Measurements from ENCODE around the gene PTPRD. TPM values are rescaled to one million over a fixed set of nuclear protein-coding genes. Genes with fewer than 3 reads are reported as not detected.

Gene PTPRD
- total RNA-seq, 1 experiment from 2014 or later, result not detected

GRCh38 chr9:10144355-10144754 lies 468.4 kb downstream of the PTPRD start:
- H3K9me3 Mint-ChIP-seq (ENCODE audit: unreplicated experiment), result no peaks in the 10 kb centered on the region
- H3K27ac Mint-ChIP-seq (ENCODE audit: low read depth, unreplicated experiment), result no peak overlapping the region
- peaks cover 36% of the 10 kb centered on the region for H3K27me3 Mint-ChIP-seq (ENCODE audit: insufficient read depth, unreplicated experiment)
- CTCF ChIA-PET, result no interaction called here
- H3K36me3 Mint-ChIP-seq (ENCODE audit: insufficient read depth, unreplicated experiment), result no peaks in the 10 kb centered on the region
- H3K4me3 Mint-ChIP-seq (ENCODE audit: unreplicated experiment), result no peak overlapping the region
- BruUV-seq (replicated peaks), result no TSS peak
- no peaks in the 10 kb centered on the region for H3K4me1 Mint-ChIP-seq (ENCODE audit: insufficient read depth, unreplicated experiment)
- no peak for DNase-seq (ENCODE audit: unreplicated experiment)
- intact Hi-C loops (cut with micrococcal nuclease), result no loop called here
- TF ChIP-seq, protein P1, sequence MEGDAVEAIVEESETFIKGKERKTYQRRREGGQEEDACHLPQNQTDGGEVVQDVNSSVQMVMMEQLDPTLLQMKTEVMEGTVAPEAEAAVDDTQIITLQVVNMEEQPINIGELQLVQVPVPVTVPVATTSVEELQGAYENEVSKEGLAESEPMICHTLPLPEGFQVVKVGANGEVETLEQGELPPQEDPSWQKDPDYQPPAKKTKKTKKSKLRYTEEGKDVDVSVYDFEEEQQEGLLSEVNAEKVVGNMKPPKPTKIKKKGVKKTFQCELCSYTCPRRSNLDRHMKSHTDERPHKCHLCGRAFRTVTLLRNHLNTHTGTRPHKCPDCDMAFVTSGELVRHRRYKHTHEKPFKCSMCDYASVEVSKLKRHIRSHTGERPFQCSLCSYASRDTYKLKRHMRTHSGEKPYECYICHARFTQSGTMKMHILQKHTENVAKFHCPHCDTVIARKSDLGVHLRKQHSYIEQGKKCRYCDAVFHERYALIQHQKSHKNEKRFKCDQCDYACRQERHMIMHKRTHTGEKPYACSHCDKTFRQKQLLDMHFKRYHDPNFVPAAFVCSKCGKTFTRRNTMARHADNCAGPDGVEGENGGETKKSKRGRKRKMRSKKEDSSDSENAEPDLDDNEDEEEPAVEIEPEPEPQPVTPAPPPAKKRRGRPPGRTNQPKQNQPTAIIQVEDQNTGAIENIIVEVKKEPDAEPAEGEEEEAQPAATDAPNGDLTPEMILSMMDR (IDR thresholded peaks at IDR 0.05; ENCODE audit: unreplicated experiment), result no peak
- POLR2A ChIA-PET, result no interaction called here

GRCh38 chr9:10135553-10135952 lies 477.2 kb downstream of the PTPRD start:
- H3K9me3 Mint-ChIP-seq (ENCODE audit: unreplicated experiment), result no peaks in the 10 kb centered on the region
- CTCF ChIA-PET, result no interaction called here
- intact Hi-C loops (cut with micrococcal nuclease), result no loop called here
- H3K36me3 Mint-ChIP-seq (ENCODE audit: insufficient read depth, unreplicated experiment), result no peaks in the 10 kb centered on the region
- TF ChIP-seq, protein P1 (IDR thresholded peaks at IDR 0.05; ENCODE audit: unreplicated experiment), result no peak
- no peaks in the 10 kb centered on the region for H3K4me1 Mint-ChIP-seq (ENCODE audit: insufficient read depth, unreplicated experiment)
- H3K4me3 Mint-ChIP-seq (ENCODE audit: unreplicated experiment), result no peak overlapping the region
- peaks cover 56% of the 10 kb centered on the region for H3K27me3 Mint-ChIP-seq (ENCODE audit: insufficient read depth, unreplicated experiment)
- no TSS peak for BruUV-seq (replicated peaks)
- no peak for DNase-seq (ENCODE audit: unreplicated experiment)
- POLR2A ChIA-PET, result interaction anchor here (0.6 kb wide), 1 partner anchor 16 kb away, joined by 3 read pairs; no protein-coding TSS in a partner anchor
- no peak overlapping the region for H3K27ac Mint-ChIP-seq (ENCODE audit: low read depth, unreplicated experiment)

DNA sequence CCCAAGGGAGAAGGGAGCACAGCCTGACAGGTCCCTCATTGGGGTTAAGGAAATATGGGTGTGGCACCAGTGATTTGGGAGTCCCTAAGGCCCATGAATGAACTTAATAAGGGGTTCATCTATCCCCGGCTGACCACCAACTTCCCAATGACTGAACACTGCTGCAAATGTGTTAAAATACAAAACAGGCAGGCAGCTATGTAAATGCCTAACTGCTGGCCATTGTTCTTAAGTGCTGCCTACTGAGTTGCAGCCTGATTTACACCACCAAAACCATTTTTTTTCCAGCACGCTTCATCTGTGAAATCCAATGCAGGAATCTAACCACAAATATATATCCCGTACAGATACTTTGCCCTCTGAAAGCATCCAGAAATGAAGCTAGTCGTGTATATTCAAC lies 478.5 kb downstream of the PTPRD start:
- Mint-ChIP-seq H3K36me3 (ENCODE audit: insufficient read depth, unreplicated experiment) (no peaks in the 10 kb centered on the region), H3K9me3 (ENCODE audit: unreplicated experiment) (no peaks in the 10 kb centered on the region), H3K27me3 (ENCODE audit: insufficient read depth, unreplicated experiment) (peaks cover 56% of the 10 kb centered on the region), H3K4me1 (ENCODE audit: insufficient read depth, unreplicated experiment) (no peaks in the 10 kb centered on the region), H3K4me3 (ENCODE audit: unreplicated experiment) (no peak overlapping the region), H3K27ac (ENCODE audit: low read depth, unreplicated experiment) (no peak overlapping the region)
- intact Hi-C loops (cut with micrococcal nuclease), result no loop called here
- ChIA-PET CTCF (no interaction called here), POLR2A (no interaction called here)
- BruUV-seq (replicated peaks), result no TSS peak
- TF ChIP-seq, protein P1 (IDR thresholded peaks at IDR 0.05; ENCODE audit: unreplicated experiment), result no peak
- no peak for DNase-seq (ENCODE audit: unreplicated experiment)

- no TSS peak for BruUV-seq (replicated peaks)
- H3K27ac Mint-ChIP-seq (ENCODE audit: low read depth, unreplicated experiment), result no peak overlapping the region
- TF ChIP-seq, protein P1 (IDR thresholded peaks at IDR 0.05; ENCODE audit: unreplicated experiment), result no peak
- CTCF ChIA-PET, result no interaction called here
- H3K27me3 Mint-ChIP-seq (ENCODE audit: insufficient read depth, unreplicated experiment), result peaks cover 63% of the 10 kb centered on the region
- H3K36me3 Mint-ChIP-seq (ENCODE audit: insufficient read depth, unreplicated experiment), result no peaks in the 10 kb centered on the region
- H3K9me3 Mint-ChIP-seq (ENCODE audit: unreplicated experiment), result no peaks in the 10 kb centered on the region
- POLR2A ChIA-PET, result no interaction called here
- intact Hi-C loops (cut with micrococcal nuclease), result no loop called here
- DNase-seq (ENCODE audit: unreplicated experiment), result no peak
- no peaks in the 10 kb centered on the region for H3K4me1 Mint-ChIP-seq (ENCODE audit: insufficient read depth, unreplicated experiment)
- H3K4me3 Mint-ChIP-seq (ENCODE audit: unreplicated experiment), result no peak overlapping the region
Observed at GRCh38 chr9:10130061-10130675, 482.6 kb downstream of the PTPRD start.
